NCI-H82 (cell line): Measurements from ENCODE around the gene ATG2A.
A peak's percentile ranks its signal among the peaks of the same experiment; 100 is the strongest.

ENCODE experiments used
- DNase-seq: peaks from one replicate; lab custom pipeline; 2025; lab: John Stamatoyannopoulos, UW

Gene ATG2A

GRCh38 chr11:64885367-64886286, 31.4 kb downstream of the ATG2A start:
- DNase-seq, result no peak

DNA sequence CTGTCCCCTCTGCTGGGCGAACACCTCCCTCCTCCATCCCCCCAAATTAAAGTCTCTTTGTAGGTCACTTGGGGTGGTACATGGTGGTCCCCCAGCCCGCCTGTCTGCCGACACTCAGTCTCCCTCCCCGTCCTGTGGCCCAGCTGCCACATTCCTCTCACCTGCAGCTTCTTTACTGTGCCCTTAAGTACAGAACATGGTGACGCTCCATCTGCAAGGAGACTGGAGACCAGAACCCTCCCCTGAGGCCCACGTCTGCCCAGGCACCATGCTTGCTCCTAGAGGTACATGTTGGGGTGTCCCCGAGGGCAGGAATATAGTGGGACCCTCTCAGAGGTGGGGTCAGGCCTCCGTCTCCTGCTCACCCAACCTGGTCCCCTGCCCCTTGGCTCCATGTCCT, 33.0 kb downstream of the ATG2A start:
- no peak for DNase-seq

DNA sequence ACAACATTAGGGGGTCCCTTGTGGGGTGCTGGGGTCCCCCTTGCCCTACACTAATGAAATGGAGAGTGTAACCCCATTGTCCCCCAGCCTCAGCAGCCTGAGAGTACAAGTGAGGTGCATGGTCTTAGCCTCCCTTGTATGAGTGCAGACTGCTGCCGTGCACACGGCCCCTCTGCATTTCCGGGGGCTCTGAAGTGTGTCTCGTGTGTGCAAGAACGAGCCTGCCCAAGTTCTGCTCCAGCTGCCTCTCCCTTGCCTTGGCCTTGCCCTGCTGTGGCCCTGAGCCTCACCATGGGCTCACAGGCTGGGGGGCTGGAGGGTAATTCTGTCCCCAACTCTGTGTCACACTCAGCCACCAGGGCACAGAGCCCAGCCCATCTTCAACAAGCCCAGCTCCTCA, 33.4 kb downstream of the ATG2A start:
- DNase-seq, result no peak

DNA sequence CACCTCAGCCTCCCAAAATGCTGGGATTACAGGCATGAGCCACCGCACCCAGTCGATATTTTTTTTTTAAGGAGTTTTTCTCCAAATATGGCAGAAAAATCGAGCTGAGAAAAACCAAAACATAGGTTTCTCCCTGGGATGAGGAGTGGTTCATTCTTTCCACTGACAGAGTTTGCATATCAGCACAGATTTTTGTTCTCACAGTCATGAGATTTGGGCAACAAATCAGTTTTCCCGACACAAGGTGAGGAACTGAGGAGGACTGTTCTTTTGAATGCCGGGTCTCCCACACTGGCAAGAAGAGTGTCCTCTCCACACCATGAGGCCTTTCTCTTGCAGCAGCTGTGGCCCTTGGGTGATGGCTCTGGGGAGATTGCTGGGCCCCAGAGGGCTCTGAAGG, 34.8 kb downstream of the ATG2A start:
- DNase-seq, result no peak

DNA sequence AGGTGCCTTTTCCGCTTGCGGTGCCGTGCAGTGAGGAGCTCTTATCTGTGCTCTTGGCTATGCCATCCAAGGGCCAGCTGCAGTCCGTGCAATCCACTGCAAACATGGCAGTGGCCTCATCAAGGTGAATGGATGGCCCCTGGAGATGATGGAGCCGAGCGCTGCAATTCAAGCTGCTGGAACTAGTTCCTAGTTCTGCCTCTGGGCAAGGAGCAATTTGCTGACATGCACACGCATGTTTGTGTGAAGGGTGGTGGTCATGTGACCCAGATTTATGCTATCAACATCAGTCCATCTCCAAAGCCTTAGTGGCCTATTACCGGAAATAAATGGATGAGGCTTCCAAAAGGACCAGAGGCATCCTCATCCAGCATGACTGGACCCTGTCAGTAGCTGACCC, 35.5 kb downstream of the ATG2A start:
- DNase-seq, result no peak

GRCh38 chr11:64880240-64881001, 36.6 kb downstream of the ATG2A start:
- DNase-seq, result no peak

DNA sequence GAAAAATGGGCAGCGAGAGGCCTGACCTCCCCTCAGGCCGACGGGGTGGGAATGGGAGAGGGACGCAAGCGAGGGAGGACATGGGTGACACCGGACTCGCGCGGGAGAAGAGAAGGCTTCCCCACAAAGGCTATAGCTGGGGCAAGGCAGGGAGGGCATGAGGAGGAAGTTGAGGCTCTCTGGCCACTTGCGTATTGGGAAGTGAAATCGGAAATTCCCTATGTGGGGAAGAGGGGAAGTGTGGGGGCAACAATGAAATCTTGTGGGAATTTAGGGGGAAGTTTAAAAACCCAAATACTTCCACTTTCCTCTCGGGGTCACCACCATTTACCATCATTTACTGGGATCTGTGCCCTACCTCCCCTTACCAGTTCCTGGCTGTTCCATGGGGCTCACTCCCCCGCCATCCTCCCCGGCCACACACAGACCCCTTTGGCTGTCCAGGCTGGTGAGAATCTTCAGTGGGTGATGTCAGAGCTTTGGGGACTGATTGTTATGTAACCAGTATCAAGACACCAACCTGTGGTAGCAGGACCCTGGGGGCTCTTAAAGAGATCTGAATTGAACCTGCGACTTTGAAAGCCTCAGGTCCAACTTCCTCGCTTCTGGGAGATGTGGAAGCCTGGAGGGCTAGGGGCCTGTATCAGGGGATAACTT, 37.6 kb downstream of the ATG2A start:
- no peak for DNase-seq

DNA sequence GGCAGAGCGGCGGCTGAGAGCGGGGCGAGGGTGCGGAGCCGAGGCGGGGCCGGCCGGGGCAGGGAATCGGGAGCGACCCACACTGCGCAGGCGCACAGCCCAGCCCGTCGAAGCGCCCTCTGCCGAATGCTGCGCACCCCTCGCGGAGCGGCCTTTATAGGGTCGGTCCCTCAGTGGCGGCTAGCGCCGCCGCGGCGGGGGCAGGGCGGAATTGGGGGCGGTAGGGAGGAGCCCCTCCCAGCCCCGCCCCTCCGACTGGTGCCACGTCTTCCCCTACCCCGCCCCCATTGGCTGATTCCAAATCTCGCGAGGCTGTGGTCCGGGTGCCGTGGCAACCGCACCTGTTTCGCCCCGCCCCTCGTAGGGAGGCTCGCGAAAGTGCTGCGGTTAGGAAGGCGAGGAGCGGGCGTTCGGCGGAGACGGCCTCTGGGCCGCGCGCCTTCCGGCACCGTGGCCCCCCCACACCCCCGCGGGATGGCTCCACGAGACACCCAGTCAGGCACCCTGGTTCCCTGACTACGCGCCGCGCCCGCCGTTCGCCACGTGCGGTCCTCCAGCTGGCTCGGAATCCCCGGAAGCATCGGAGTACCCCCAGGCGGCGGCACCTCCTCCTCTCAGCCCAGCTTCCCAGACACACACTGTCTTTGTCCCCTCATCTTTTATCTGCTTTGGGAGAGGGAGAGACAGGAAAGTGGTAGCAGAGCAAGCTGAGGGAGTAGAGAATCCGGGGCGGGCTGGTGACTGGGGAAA, 38.3 kb downstream of the ATG2A start, which contains the start of gene EHD1:
Gene EHD1 (minus strand): TSS at position 128 of the 750 bp plus-strand sequence. CDS start 157 bp downstream, outside the sequence.
- DNase-seq, result peak; percentile 99

- DNase-seq, result no peak
These were observed 38.9 kb downstream of the ATG2A start for GRCh38 chr11:64878223-64878493.

DNA sequence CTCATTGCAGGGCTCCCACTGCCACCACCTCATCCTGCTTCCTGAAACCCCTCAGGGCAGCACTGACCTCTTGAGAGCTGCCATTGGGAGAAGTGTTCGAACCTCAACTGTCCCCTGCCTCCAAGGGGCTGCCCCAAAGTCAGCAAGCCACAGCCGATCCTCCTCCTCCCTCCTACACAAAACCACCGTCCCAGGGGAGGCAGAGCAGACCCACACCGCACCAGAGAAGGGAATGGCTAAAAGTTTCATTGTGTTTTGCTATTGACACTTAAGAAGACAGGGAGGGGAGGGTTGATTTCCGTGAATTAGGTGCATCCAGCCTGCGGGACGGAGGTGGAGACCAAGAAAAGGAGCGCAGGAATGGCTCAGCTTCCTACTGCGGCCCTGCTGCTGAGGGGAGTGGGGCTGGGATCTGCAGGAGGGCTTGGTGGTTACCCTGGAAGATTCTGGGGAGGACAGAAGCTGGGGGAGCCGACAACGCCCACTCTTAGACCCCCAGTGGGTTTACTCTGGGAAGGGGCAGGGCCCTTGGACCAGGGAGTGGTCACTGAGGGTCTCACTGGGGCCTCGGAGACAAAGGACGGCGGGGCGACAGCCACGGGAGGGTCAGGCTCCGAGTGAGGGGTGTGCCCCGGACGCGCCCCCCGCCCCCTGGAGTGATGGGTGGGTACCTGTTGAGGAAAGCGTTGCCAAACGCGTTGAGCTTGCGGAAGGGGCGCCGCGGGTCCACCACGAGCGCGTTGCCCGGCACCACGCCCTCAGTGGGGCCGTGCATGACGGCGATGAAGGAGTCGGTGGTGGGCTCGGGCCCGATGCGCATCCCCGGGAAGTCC, 39.4 kb downstream of the ATG2A start:
- no peak for DNase-seq

GRCh38 chr11:64876835-64877341, 40.1 kb downstream of the ATG2A start:
- DNase-seq, result no peak

DNA sequence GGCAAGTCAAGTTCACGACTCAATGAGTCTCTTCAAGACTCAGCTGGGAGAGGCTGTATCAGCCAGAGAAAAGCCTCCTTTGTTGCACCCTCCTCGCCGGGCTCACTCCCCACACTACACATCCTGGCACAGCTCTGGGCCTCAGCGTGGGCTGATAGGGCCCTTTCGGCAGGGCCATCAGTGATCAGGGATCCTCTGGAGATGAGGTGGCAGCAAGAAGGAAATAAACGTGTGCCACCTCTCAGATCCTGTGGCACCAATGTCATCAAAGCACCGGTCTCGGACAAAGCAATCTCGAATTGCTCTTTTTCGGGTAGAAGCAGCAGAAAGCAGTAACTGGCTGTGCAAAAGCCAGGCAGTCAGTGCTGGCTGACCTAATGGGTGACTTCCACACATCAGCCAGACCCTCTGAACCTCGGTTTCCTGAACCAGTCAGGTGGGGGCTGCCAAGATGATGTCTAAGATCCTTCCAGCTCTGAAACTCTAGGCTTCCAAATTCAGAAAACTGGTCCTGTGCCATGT, 40.7 kb downstream of the ATG2A start:
- DNase-seq, result no peak

GRCh38 chr11:64875369-64876228, 41.4 kb downstream of the ATG2A start:
- no peak for DNase-seq

GRCh38 chr11:64874308-64875240, 42.4 kb downstream of the ATG2A start:
- no peak for DNase-seq

- DNase-seq, result no peak
These were observed 44.1 kb downstream of the ATG2A start for GRCh38 chr11:64872790-64873488.

DNA sequence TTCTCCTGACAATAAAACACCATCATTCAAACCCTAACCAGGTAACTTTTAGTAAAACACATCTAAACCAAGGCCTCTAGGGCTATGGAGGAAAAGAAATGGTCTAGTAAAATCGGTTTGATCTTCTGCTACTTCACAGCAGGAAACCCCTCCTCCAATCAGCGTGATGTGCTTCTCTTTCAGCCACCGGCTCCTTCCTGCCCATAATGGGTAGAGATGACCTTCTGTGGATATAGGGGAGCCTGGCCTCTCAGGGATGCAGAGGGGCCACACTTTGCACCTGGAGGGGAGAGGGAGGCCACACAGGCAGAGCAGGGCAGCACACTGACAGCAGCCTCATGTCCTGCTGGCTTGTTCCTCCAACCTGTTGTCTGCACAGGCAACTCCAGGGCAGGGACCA, 45.5 kb downstream of the ATG2A start:
- DNase-seq, result no peak

GRCh38 chr11:64870893-64871466, 46.0 kb downstream of the ATG2A start:
- DNase-seq, result no peak
